Measurements from ENCODE around the gene TMEM109. TPM values are rescaled to one million over a fixed set of nuclear protein-coding genes. Genes with fewer than 3 reads are reported as not detected.

Gene TMEM109
- total and polyA plus RNA-seq, 2 experiments from 2014 or later, result 17.4 to 17.7 TPM

GRCh38 chr11:60929764-60930163 lies 15.8 kb downstream of the TMEM109 start (continued):
- TF ChIP-seq ZNF462 (CRISPR knock-in tag; IDR thresholded peaks at IDR 0.05) (no peak), ZNF114 (CRISPR knock-in tag; IDR thresholded peaks at IDR 0.05) (no peak), CTCF (conservative IDR thresholded peaks at IDR 0.05; ENCODE audit: low read depth in 2 of 2) (no peak), ZNF331 (CRISPR knock-in tag; IDR thresholded peaks at IDR 0.05; ENCODE audit: low read depth) (no peak), EZH2phosphoT487 (IDR thresholded peaks at IDR 0.05; ENCODE audit: unreplicated experiment) (no peak)

- peaks cover 11% of the 10 kb centered on the region; the same call in 1 of the 2 replicates for H4K20me1 ChIP-seq (replicated peaks; ENCODE audit: insufficient read depth)
- Mint-ChIP-seq H3K4me3 (no peak overlapping the region), H3K27me3 (ENCODE audit: insufficient read depth, low read depth, poor library complexity) (peaks cover 2% of the 10 kb centered on the region), H3K4me1 (peaks cover 21% of the 10 kb centered on the region), H3K27ac (no peak overlapping the region), H3K9me3 (no peaks in the 10 kb centered on the region), H3K36me3 (ENCODE audit: low read depth) (peaks cover 53% of the 10 kb centered on the region)
- H3K27me3 ChIP-seq (ENCODE audit: insufficient read depth), result peaks cover 4% of the 10 kb centered on the region; the same call in 1 of the 2 replicates
- DNase-seq (ENCODE audit: low spot score), result no peak
- no peak overlapping the region for H3K4me2 ChIP-seq
- no peak overlapping the region for H3K27ac ChIP-seq (ENCODE audit: low read depth)
- no peaks in the 10 kb centered on the region for H3K9me2 ChIP-seq (ENCODE audit: insufficient read depth)
- H3K79me2 ChIP-seq (replicated peaks; ENCODE audit: insufficient read depth), result no peaks in the 10 kb centered on the region
- peaks cover 6% of the 10 kb centered on the region for H3K4me1 ChIP-seq (ENCODE audit: insufficient read depth)
- H2AFZ ChIP-seq, result no peak overlapping the region
- no peak for ATAC-seq
- no peaks in the 10 kb centered on the region for H3F3A ChIP-seq (replicated peaks; ENCODE audit: low read depth)
- 0 out of 2 replicates have a peak, but pooled peaks cover 6% of the 10 kb centered on the region for H3K36me3 ChIP-seq (ENCODE audit: insufficient read depth)
- no peak overlapping the region for H3K4me3 ChIP-seq
- no peak for TF ChIP-seq NANOG (IDR thresholded peaks at IDR 0.05; ENCODE audit: borderline replicate concordance)
- TF ChIP-seq STAT1 (IDR thresholded peaks at IDR 0.05; ENCODE audit: unreplicated experiment), result no peak
- no peak for TF ChIP-seq ZNF462 (CRISPR knock-in tag; IDR thresholded peaks at IDR 0.05)
- TF ChIP-seq POLR2AphosphoS5 (IDR thresholded peaks at IDR 0.05; ENCODE audit: low read depth), result no peak
- TF ChIP-seq CREB1 (CRISPR knock-in tag; IDR thresholded peaks at IDR 0.05; ENCODE audit: low read depth), result no peak
- no peak for TF ChIP-seq ZNF114 (CRISPR knock-in tag; IDR thresholded peaks at IDR 0.05)
These were observed 16.4 kb downstream of the TMEM109 start for GRCh38 chr11:60930394-60930793.

Data from GM23338 (cell line).